Measurements from ENCODE around the gene MDM2.

DNA sequence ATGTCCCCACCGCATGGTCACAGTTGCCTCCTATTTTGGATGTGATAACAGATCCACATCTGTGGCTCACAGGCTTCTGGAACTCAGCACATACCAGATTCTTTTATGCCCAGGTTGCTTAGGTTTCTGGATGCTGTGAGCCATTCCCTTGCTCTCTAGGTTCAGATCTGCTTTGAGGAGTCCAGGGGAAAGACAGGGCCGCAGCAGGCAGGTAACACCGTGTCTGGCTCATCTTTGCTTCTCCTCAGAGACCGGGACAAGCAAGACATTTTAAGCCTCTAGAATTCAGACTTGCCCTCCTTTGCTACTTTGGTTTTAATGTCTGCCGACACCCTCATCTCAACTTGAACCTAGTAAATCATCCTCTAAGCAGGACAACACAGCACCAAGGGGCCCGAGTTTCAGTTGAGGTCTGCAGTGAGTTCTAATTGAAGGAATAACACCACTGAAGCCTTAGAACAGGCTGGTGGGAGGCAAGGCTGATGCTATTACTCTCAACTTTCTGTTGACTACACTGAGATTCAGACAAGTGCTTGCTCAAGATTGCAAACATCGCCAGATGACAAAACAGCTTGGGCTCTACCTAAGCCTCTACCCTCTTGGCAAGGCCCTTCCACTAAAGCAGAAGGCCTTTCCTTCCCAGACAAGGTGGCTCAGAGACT, 55.3 kb downstream of the MDM2 start:
- TF ChIP-seq, protein P1, sequence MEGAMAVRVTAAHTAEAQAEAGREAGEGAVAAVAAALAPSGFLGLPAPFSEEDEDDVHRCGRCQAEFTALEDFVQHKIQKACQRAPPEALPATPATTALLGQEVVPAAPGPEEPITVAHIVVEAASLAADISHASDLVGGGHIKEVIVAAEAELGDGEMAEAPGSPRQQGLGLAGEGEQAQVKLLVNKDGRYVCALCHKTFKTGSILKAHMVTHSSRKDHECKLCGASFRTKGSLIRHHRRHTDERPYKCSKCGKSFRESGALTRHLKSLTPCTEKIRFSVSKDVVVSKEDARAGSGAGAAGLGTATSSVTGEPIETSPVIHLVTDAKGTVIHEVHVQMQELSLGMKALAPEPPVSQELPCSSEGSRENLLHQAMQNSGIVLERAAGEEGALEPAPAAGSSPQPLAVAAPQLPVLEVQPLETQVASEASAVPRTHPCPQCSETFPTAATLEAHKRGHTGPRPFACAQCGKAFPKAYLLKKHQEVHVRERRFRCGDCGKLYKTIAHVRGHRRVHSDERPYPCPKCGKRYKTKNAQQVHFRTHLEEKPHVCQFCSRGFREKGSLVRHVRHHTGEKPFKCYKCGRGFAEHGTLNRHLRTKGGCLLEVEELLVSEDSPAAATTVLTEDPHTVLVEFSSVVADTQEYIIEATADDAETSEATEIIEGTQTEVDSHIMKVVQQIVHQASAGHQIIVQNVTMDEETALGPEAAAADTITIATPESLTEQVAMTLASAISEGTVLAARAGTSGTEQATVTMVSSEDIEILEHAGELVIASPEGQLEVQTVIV (IDR thresholded peaks at IDR 0.05; ENCODE audit: borderline replicate concordance, partially characterized antibody) = no peak
- TF ChIP-seq EZH2 (IDR thresholded peaks at IDR 0.05; ENCODE audit: borderline replicate concordance, control insufficient read depth, low read depth, low read length) = no peak
- no peak for TF ChIP-seq SRF (IDR thresholded peaks at IDR 0.05; ENCODE audit: low read depth in 2 of 2, low read length in 2 of 2)
- TF ChIP-seq, protein P2, sequence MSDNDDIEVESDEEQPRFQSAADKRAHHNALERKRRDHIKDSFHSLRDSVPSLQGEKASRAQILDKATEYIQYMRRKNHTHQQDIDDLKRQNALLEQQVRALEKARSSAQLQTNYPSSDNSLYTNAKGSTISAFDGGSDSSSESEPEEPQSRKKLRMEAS (IDR thresholded peaks at IDR 0.05; ENCODE audit: low read depth, low read length) = no peak
- no peak for TF ChIP-seq CEBPB (IDR thresholded peaks at IDR 0.05; ENCODE audit: borderline replicate concordance in 1 of 2, low read depth in 2 of 2, low read length in 2 of 2)
- TF ChIP-seq, protein P3, sequence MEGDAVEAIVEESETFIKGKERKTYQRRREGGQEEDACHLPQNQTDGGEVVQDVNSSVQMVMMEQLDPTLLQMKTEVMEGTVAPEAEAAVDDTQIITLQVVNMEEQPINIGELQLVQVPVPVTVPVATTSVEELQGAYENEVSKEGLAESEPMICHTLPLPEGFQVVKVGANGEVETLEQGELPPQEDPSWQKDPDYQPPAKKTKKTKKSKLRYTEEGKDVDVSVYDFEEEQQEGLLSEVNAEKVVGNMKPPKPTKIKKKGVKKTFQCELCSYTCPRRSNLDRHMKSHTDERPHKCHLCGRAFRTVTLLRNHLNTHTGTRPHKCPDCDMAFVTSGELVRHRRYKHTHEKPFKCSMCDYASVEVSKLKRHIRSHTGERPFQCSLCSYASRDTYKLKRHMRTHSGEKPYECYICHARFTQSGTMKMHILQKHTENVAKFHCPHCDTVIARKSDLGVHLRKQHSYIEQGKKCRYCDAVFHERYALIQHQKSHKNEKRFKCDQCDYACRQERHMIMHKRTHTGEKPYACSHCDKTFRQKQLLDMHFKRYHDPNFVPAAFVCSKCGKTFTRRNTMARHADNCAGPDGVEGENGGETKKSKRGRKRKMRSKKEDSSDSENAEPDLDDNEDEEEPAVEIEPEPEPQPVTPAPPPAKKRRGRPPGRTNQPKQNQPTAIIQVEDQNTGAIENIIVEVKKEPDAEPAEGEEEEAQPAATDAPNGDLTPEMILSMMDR (IDR thresholded peaks at IDR 0.05 in 2 of 3, conservative IDR thresholded peaks at IDR 0.05 in 1 of 3; ENCODE audit: control insufficient read depth in 2 of 3, extremely low read depth in 1 of 3, insufficient read depth in 1 of 3, low read depth in 3 of 3, low read length in 3 of 3) = no peak

Measured in GM12878 (cell line).